Neutrophil (primary cell): ENCODE measurements around the gene JMJD1C.

Experiments
- H3K27ac ChIP-seq: fragments of 200-600 bp; sonication (generic); 2 replicates; pipeline ENCODE4 v1.5.1; 2016; ENCODE audit warnings: mild to moderate bottlenecking, moderate library complexity
- H3K27me3 ChIP-seq: fragments of 200-600 bp; sonication (generic); 2 replicates; pipeline ENCODE4 v1.6.0; 2016; ENCODE audit warnings: mild to moderate bottlenecking
- H3K36me3 ChIP-seq: fragments of 200-600 bp; sonication (generic); 2 replicates; pipeline ENCODE4 v1.5.1; 2017
- H3K4me1 ChIP-seq, 2 experiments: fragments of 200-600 bp in 1 of 2; sonication (generic) in 1 of 2; 1 replicate in 1 of 2; 2 replicates in 1 of 2; pipeline versions ENCODE4 v1.5.1 to v1.6.1; 2013 to 2016; ENCODE audit warnings: low read depth in 1 of 2, low read length in 1 of 2, mild to moderate bottlenecking in 1 of 2, moderate library complexity in 1 of 2; ENCODE audit not compliant: control insufficient read depth in 1 of 2, insufficient read depth in 1 of 2
- H3K4me3 ChIP-seq, 2 experiments: fragments of 200-600 bp in 1 of 2; sonication (generic) in 1 of 2; 1 replicate in 1 of 2; 2 replicates in 1 of 2; pipeline ENCODE4 v1.5.1; 2013 to 2016; ENCODE audit warnings: low read depth in 1 of 2, low read length in 1 of 2, mild to moderate bottlenecking in 1 of 2, moderate library complexity in 1 of 2
- H3K9me3 ChIP-seq: fragments of 200-600 bp; sonication (generic); 2 replicates; pipeline ENCODE4 v1.5.1; 2016
- CTCF ChIP-seq: fragments of 200-600 bp; sonication (generic); IDR thresholded peaks from 2 replicates; pipeline ENCODE4 v1.5.1; 2016; ENCODE audit warnings: antibody characterized with exemption

The JMJD1C gene

GRCh38 chr10:63392224-63392623 is 73.6 kb downstream of the JMJD1C start:
- no peaks in the 10 kb centered on the region for H3K27me3 ChIP-seq
- H3K9me3 ChIP-seq = no peaks in the 10 kb centered on the region
- H3K4me1 ChIP-seq = peaks cover 44 to 52% of the 10 kb centered on the region in 2 experiments
- peak overlapping the region in 1 of 2 experiments; percentile 42 for H3K4me3 ChIP-seq
- TF ChIP-seq CTCF = no peak
- H3K36me3 ChIP-seq = no peaks in the 10 kb centered on the region
- H3K27ac ChIP-seq = peak overlapping the region; percentile 82

GRCh38 chr10:63391812-63392211 is 74.0 kb downstream of the JMJD1C start:
- peaks cover 44 to 52% of the 10 kb centered on the region in 2 experiments for H3K4me1 ChIP-seq
- no peaks in the 10 kb centered on the region for H3K27me3 ChIP-seq
- H3K9me3 ChIP-seq = no peaks in the 10 kb centered on the region
- TF ChIP-seq CTCF = no peak
- no peaks in the 10 kb centered on the region for H3K36me3 ChIP-seq
- peak overlapping the region; percentile 28 to 42 for H3K4me3 ChIP-seq
- H3K27ac ChIP-seq = peak overlapping the region; percentile 82

GRCh38 chr10:63390521-63390920 is 75.3 kb downstream of the JMJD1C start:
- H3K4me3 ChIP-seq = no peak overlapping the region
- no peaks in the 10 kb centered on the region for H3K27me3 ChIP-seq
- peaks cover 44 to 52% of the 10 kb centered on the region in 2 experiments for H3K4me1 ChIP-seq
- peak overlapping the region; percentile 82 for H3K27ac ChIP-seq
- TF ChIP-seq CTCF = no peak
- no peaks in the 10 kb centered on the region for H3K36me3 ChIP-seq
- H3K9me3 ChIP-seq = no peaks in the 10 kb centered on the region

GRCh38 chr10:63388421-63389031 is 77.3 kb downstream of the JMJD1C start:
- no peak for TF ChIP-seq CTCF
- H3K36me3 ChIP-seq = no peaks in the 10 kb centered on the region
- no peaks in the 10 kb centered on the region for H3K9me3 ChIP-seq
- no peaks in the 10 kb centered on the region for H3K27me3 ChIP-seq
- peak overlapping the region in 1 of 2 experiments; percentile 20 for H3K4me3 ChIP-seq
- peaks cover 38 to 48% of the 10 kb centered on the region in 2 experiments for H3K4me1 ChIP-seq
- peak overlapping the region; percentile 60 for H3K27ac ChIP-seq

GRCh38 chr10:63385254-63385653 is 80.5 kb downstream of the JMJD1C start:
- H3K36me3 ChIP-seq = no peaks in the 10 kb centered on the region
- no peaks in the 10 kb centered on the region for H3K9me3 ChIP-seq
- no peaks in the 10 kb centered on the region for H3K27me3 ChIP-seq
- no peak overlapping the region for H3K4me3 ChIP-seq
- peaks cover 11 to 15% of the 10 kb centered on the region in 2 experiments for H3K4me1 ChIP-seq
- H3K27ac ChIP-seq = no peak overlapping the region
- no peak for TF ChIP-seq CTCF
